H1 (cell line): Measurements from ENCODE around the gene SH3GL1. TPM values are rescaled to one million over a fixed set of nuclear protein-coding genes. Genes with fewer than 3 reads are reported as not detected.
A peak's percentile ranks its signal among the peaks of the same experiment; 100 is the strongest.

Experiments
- CTCF ChIA-PET: fragments of 300-600 bp; sonication (Branson Sonifier 250); formaldehyde crosslinking; loops from one replicate; lab custom pipeline; 2021; ENCODE audit not compliant: partially characterized antibody; lab: Charles Lee
- POLR2A ChIA-PET: fragments of 300-600 bp; sonication (Branson Sonifier 250); formaldehyde crosslinking; loops from one replicate; lab custom pipeline; 2021; ENCODE audit warnings: inconsistent platforms; ENCODE audit not compliant: partially characterized antibody; lab: Charles Lee
- DNase-seq, 2 experiments: peaks; one replicate each; pipeline versions ENCODE4 v3.0.0 to v3.0.0-alpha.2; 2010 to 2022; ENCODE audit warnings: low spot score in 2 of 2, low read depth in 1 of 2, mixed read lengths in 1 of 2
- FAIRE-seq: peaks from 2 replicates; lab custom pipeline; 2011; peaks lifted over from hg19 to GRCh38; lab: Jason Lieb, UNC
- H2AFZ ChIP-seq: 2 replicates; pipeline ENCODE4 v1.8.1; 2012; ENCODE audit warnings: low read length, inconsistent platforms
- H2AK5ac ChIP-seq: 2 replicates; pipeline ENCODE4 v1.6.1; 2013; ENCODE audit warnings: low read depth, low read length
- H2BK120ac ChIP-seq: replicated peaks from 2 replicates; pipeline ENCODE3; 2013; ENCODE audit warnings: low read depth, low read length, inconsistent platforms
- H2BK12ac ChIP-seq: 2 replicates; pipeline ENCODE4 v1.6.1; 2013; ENCODE audit warnings: low read depth, low read length
- H2BK15ac ChIP-seq: 2 replicates; pipeline ENCODE4 v1.6.1; 2013; ENCODE audit warnings: low read length
- H2BK20ac ChIP-seq: 2 replicates; pipeline ENCODE4 v1.6.1; 2013; ENCODE audit warnings: low read length
- H2BK5ac ChIP-seq: 2 replicates; pipeline ENCODE4 v1.6.1; 2013; ENCODE audit warnings: low read depth, low read length
- H3K14ac ChIP-seq: 2 replicates; pipeline ENCODE4 v1.6.1; 2013; ENCODE audit warnings: inconsistent platforms; ENCODE audit not compliant: insufficient read length
- H3K18ac ChIP-seq: 2 replicates; pipeline ENCODE4 v1.6.1; 2013; ENCODE audit warnings: low read length; ENCODE audit errors: extremely low read depth
- H3K23ac ChIP-seq: 2 replicates; pipeline ENCODE4 v1.6.1; 2013; ENCODE audit warnings: inconsistent platforms; ENCODE audit not compliant: insufficient read length
- H3K23me2 ChIP-seq: 2 replicates; pipeline ENCODE4 v1.6.1; 2013; ENCODE audit warnings: low read depth, low read length
- H3K27ac ChIP-seq: 2 replicates; pipeline ENCODE4 v1.6.1; 2011; ENCODE audit warnings: low read depth, low read length, inconsistent platforms
- H3K27me3 ChIP-seq, 4 experiments: replicated peaks in 1 of 4; 1 replicate in 1 of 4; 2 replicates in 3 of 4; pipeline versions ENCODE4 v1.6.1 to v1.8.1; 2011 to 2013; ENCODE audit warnings: low read length in 3 of 4, mild to moderate bottlenecking in 3 of 4, inconsistent platforms in 2 of 4, mixed read lengths in 2 of 4, moderate library complexity in 1 of 4; ENCODE audit not compliant: control insufficient read depth in 3 of 4, insufficient read depth in 3 of 4; ENCODE audit errors: extremely low read depth in 1 of 4
- H3K36me3 ChIP-seq, 4 experiments: 2 replicates each; pipeline versions ENCODE4 v1.6.1 to v1.8.1; 2011 to 2013; ENCODE audit warnings: mild to moderate bottlenecking in 4 of 4, low read length in 3 of 4, moderate library complexity in 2 of 4, control low read depth in 1 of 4, inconsistent platforms in 1 of 4; ENCODE audit not compliant: insufficient read depth in 4 of 4, control insufficient read depth in 2 of 4
- H3K4ac ChIP-seq: replicated peaks from 2 replicates; pipeline ENCODE3; 2013; ENCODE audit warnings: low read length, low read depth, mixed read lengths, inconsistent platforms; ENCODE audit not compliant: insufficient read length
- H3K4me1 ChIP-seq, 4 experiments: replicated peaks in 1 of 4; 1 replicate in 1 of 4; 2 replicates in 3 of 4; pipeline versions ENCODE4 v1.6.1 to v1.8.1; 2011 to 2013; ENCODE audit warnings: low read length in 3 of 4, inconsistent platforms in 2 of 4, mixed read lengths in 1 of 4; ENCODE audit not compliant: insufficient read depth in 4 of 4, control insufficient read depth in 3 of 4
- H3K4me2 ChIP-seq, 2 experiments: 2 replicates each; pipeline versions ENCODE4 v1.6.1 to v1.8.1; 2011 to 2013; ENCODE audit warnings: low read depth in 2 of 2, low read length in 2 of 2, control low read depth in 1 of 2, inconsistent platforms in 1 of 2, mild to moderate bottlenecking in 1 of 2; ENCODE audit not compliant: insufficient read depth in 1 of 2
- H3K4me3 ChIP-seq, 4 experiments: fragments of 200-600, 300-600 bp in 1 of 4; sonication (generic), shearing (Covaris generic), sonication (Bioruptor Twin) in 1 of 4; 2 replicates each; pipeline versions ENCODE4 v1.5.1 to v1.8.1; 2011 to 2016; ENCODE audit warnings: low read length in 4 of 4, low read depth in 3 of 4, control low read depth in 2 of 4, inconsistent platforms in 2 of 4, mild to moderate bottlenecking in 2 of 4, mixed read lengths in 1 of 4, moderate library complexity in 1 of 4; ENCODE audit not compliant: insufficient read depth in 2 of 4; ENCODE audit errors: extremely low read depth in 1 of 4
- H3K56ac ChIP-seq: replicated peaks from 2 replicates; pipeline ENCODE3; 2013; ENCODE audit warnings: low read depth, mild to moderate bottlenecking, mixed read lengths, low read length, inconsistent platforms; ENCODE audit not compliant: insufficient read length
- H3K79me1 ChIP-seq: 2 replicates; pipeline ENCODE4 v1.6.1; 2013; ENCODE audit warnings: low read depth, low read length, control low read depth
- H3K79me2 ChIP-seq, 2 experiments: 2 replicates each; pipeline versions ENCODE4 v1.6.1 to v1.8.1; 2012 to 2013; ENCODE audit warnings: low read length in 2 of 2, mild to moderate bottlenecking in 2 of 2, inconsistent platforms in 1 of 2; ENCODE audit not compliant: insufficient read depth in 2 of 2, control insufficient read depth in 1 of 2
- H3K9ac ChIP-seq, 4 experiments: replicated peaks in 1 of 4; 1 replicate in 1 of 4; 2 replicates in 3 of 4; pipeline versions ENCODE4 v1.6.1 to v1.8.1; 2011 to 2013; ENCODE audit warnings: low read depth in 3 of 4, low read length in 3 of 4, control low read depth in 2 of 4, mild to moderate bottlenecking in 2 of 4, moderate library complexity in 2 of 4, inconsistent platforms in 1 of 4; ENCODE audit errors: extremely low read depth in 1 of 4
- H3K9me3 ChIP-seq, 2 experiments: 2 replicates each; pipeline versions ENCODE4 v1.6.1 to v1.8.1; 2012 to 2013; ENCODE audit warnings: mild to moderate bottlenecking in 2 of 2, moderate library complexity in 2 of 2, control low read depth in 1 of 2, inconsistent platforms in 1 of 2, low read depth in 1 of 2, low read length in 1 of 2, mixed read lengths in 1 of 2; ENCODE audit not compliant: insufficient read depth in 2 of 2
- H4K20me1 ChIP-seq, 2 experiments: replicated peaks in 1 of 2; 2 replicates each; pipeline versions ENCODE3 to v1.8.1; 2011 to 2013; ENCODE audit warnings: inconsistent platforms in 2 of 2, low read length in 2 of 2, mild to moderate bottlenecking in 1 of 2; ENCODE audit not compliant: insufficient read depth in 2 of 2, control insufficient read depth in 1 of 2
- H4K5ac ChIP-seq: 2 replicates; pipeline ENCODE4 v1.6.1; 2013; ENCODE audit warnings: low read length, low read depth, mixed read lengths, inconsistent platforms; ENCODE audit not compliant: insufficient read length
- H4K8ac ChIP-seq: 2 replicates; pipeline ENCODE4 v1.8.0; 2013; ENCODE audit warnings: mild to moderate bottlenecking, moderate library complexity, low read length, inconsistent platforms; ENCODE audit not compliant: insufficient read depth; ENCODE audit errors: extremely low read depth
- H4K91ac ChIP-seq: replicated peaks from 2 replicates; pipeline ENCODE3; 2013; ENCODE audit warnings: low read length, mixed read lengths, inconsistent platforms; ENCODE audit not compliant: insufficient read length
- PHF8 ChIP-seq: fragments of 200-600 bp; sonication (generic); conservative IDR thresholded peaks from 2 replicates; pipeline ENCODE4 v1.7.1; 2012; ENCODE audit warnings: low read depth, mild to moderate bottlenecking, inconsistent platforms, low read length, moderate library complexity
- RAD21 ChIP-seq, 2 experiments: IDR thresholded peaks in 1 of 2; conservative IDR thresholded peaks in 1 of 2; 2 replicates each; pipeline ENCODE4 v1.6.1; 2011; ENCODE audit warnings: low read depth in 2 of 2, low read length in 2 of 2, improper control_type of control experiment in 1 of 2, inconsistent platforms in 1 of 2, mild to moderate bottlenecking in 1 of 2, moderate library complexity in 1 of 2
- WGBS, 2 experiments: shearing (Covaris generic) in 1 of 2; methylation state at CpG; one replicate each; pipeline versions ENCODE4 v1.1.6 to v1.1.7; 2013 to 2015; ENCODE audit warnings: low lambda C conversion rate in 2 of 2, mixed read lengths in 2 of 2, inconsistent platforms in 1 of 2, low coverage in 1 of 2, missing lambda C conversion rate in 1 of 2; ENCODE audit not compliant: insufficient replicate concordance in 2 of 2, insufficient coverage in 1 of 2, insufficient read length in 1 of 2; ENCODE audit errors: extremely low coverage in 1 of 2, missing lambda C conversion rate in 1 of 2; 5-methylcytosine and 5-hydroxymethylcytosine counted together
- polyA plus RNA-seq, 7 experiments: library from polyadenylated mRNA; depleted of rRNA in 3 of 7; stranded (reverse) in 5 of 7; unstranded in 2 of 7; fragments of >200 nt in 5 of 7; fragments of 200-250 nt in 2 of 7; gene quantifications; 1 replicate in 5 of 7; 2 replicates in 1 of 7; 4 replicates in 1 of 7; pipeline versions ENCODE4 v1.2.1 to v1.2.3, GENCODE V29; 2011 to 2013; ENCODE audit warnings: missing spikeins in 2 of 7, mixed read lengths in 2 of 7
- total RNA-seq: library from RNA; stranded (reverse); fragmentation: NEBNext Ultra II Directional; extraction: Animal tissue kit (Norgen Biotek cat#: 25700); gene quantifications from 2 replicates; pipeline ENCODE4 v1.2.1, GENCODE V29; 2021

The SH3GL1 gene
- total and polyA plus RNA-seq, 2 of the 8 experiments (the other 6 are each of a cell fraction or from before 2014, with no cell fraction given), result 81.5 to 102 TPM

DNA sequence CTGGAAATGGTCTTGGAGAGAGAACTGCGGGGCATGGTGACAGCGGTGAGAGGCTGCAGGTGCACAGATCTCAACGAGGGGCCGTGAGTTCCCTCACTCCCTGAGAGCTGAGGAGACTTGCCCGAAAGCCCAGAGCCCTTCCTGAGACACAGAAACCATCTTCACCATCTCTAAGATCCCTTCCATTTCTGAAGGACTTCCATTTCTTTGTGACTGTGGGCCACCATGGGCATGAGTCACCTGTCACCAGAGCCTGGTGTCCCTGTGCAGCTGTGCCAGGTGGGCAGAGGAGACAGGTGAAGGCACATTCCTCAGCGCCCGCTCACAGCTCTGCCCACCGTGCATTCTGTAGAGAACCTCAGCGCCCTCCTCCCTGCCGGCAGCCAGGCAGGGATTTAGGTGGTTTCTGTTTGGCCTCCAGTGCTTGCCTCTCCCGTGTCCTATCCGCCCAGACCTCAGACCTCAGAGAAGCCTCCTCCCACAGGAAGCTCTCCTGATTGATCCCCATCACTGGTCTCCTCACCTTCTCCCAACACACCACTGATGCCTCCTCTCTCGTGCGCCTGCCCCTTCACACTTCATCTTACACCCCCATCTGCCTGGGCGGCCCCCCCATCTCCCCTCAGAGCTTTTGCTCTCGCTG is 24.2 kb downstream of the SH3GL1 start:
- Histone ChIP-seq H3K56ac (no peak overlapping the region), H2AFZ (no peak overlapping the region), H3K4me2 (peak overlapping the region in 1 of 2 experiments; percentile 46; a peak in 1 of 4 replicates), H3K9ac (no peak overlapping the region), H4K5ac (no peak overlapping the region), H3K36me3 (no peaks in the 10 kb centered on the region), H4K20me1 (peaks cover 16 to 43% of the 10 kb centered on the region in 2 experiments), H3K27ac (peak overlapping the region; percentile 25; the same call in 1 of the 2 replicates), H3K18ac (no peak overlapping the region; the same call in 1 of the 2 replicates), H3K14ac (no peak overlapping the region), H3K4me1 (peaks cover 5 to 43% (median 35%) of the 10 kb centered on the region in 4 experiments), H2BK12ac (peak overlapping the region; percentile 78; the same call in 1 of the 2 replicates), H2BK15ac (no peak overlapping the region), H2BK20ac (no peak overlapping the region; the same call in 1 of the 2 replicates), H4K8ac (peak overlapping the region; percentile 82), H3K79me2 (peaks cover 0 to 44% of the 10 kb centered on the region in 2 experiments; a peak in 1 of 4 replicates), H2AK5ac (peak overlapping the region; percentile 9; the same call in 1 of the 2 replicates), H2BK5ac (peak overlapping the region; percentile 28), H4K91ac (no peak overlapping the region), H3K79me1 (peaks cover 18% of the 10 kb centered on the region), H3K4me3 (no peak overlapping the region), H3K23ac (no peak overlapping the region), H2BK120ac (no peak overlapping the region), H3K9me3 (no peaks in the 10 kb centered on the region), H3K23me2 (no peaks in the 10 kb centered on the region), H3K4ac (no peak overlapping the region), H3K27me3 (no peaks in the 10 kb centered on the region)
- ChIA-PET POLR2A (interaction anchor here (1.0 to 5.8 kb wide), 14 partner anchors 9 to 48 kb away, joined by 3 to 63 read pairs (median 8); partner anchors contain the start of genes CHAF1A, MPND and SH3GL1), CTCF (interaction anchor here (0.5 to 6.3 kb wide), 15 partner anchors 8 to 237 kb away, joined by 3 to 72 read pairs (median 6); partner anchors contain the start of genes CHAF1A and SH3GL1)
- FAIRE-seq (no peak), DNase-seq (no peak)
- TF ChIP-seq PHF8 (no peak), RAD21 (IDR thresholded peaks at IDR 0.05 in 1 of 2, conservative IDR thresholded peaks at IDR 0.05 in 1 of 2; ENCODE audit: low read depth in 2 of 2, low read length in 2 of 2) (no peak)
- WGBS, 2 experiments, result 84% methylated on average over 16 of the region's 16 CpGs; no CpG with 5 or more reads in 1 of the 2 experiments
